Activated CD4-positive, alpha-beta T cell treated with anti-CD3 and anti-CD28 coated beads for 36 hours (primary cell): ENCODE data around the gene SLC6A6. TPM values are rescaled to one million over a fixed set of nuclear protein-coding genes. Genes with fewer than 3 reads are reported as not detected.

Experiments used
- ATAC-seq: fragments of 200-7000 bp; cut with Tn5 transposase; one replicate; pipeline ENCODE4 v1.10.0; 2021; ENCODE audit warnings: mild to moderate bottlenecking, moderate library complexity
- CTCF ChIA-PET: fragments of 350-600 bp; sonication (Branson Sonifier 250); formaldehyde crosslinking; loops from one replicate; lab custom pipeline; 2021; ENCODE audit warnings: antibody characterized with exemption; lab: Charles Lee
- POLR2A ChIA-PET: fragments of 350-600 bp; sonication (Branson Sonifier 250); formaldehyde crosslinking; loops from one replicate; lab custom pipeline; 2021; ENCODE audit warnings: antibody characterized with exemption, inconsistent platforms; lab: Charles Lee
- DNase-seq: peaks from one replicate; pipeline ENCODE4 v3.0.0-alpha.2; 2020
- H3K27ac Mint-ChIP-seq: one replicate; pipeline ENCODE4 v1.8.0; 2021; ENCODE audit warnings: mixed read lengths
- H3K27me3 Mint-ChIP-seq: one replicate; pipeline ENCODE4 v1.8.0; 2021; ENCODE audit warnings: mixed read lengths
- H3K36me3 Mint-ChIP-seq: one replicate; pipeline ENCODE4 v1.8.0; 2021; ENCODE audit warnings: low read depth, mixed read lengths
- H3K4me1 Mint-ChIP-seq: one replicate; pipeline ENCODE4 v1.8.0; 2021; ENCODE audit warnings: mixed read lengths
- H3K4me3 Mint-ChIP-seq: one replicate; pipeline ENCODE4 v1.8.0; 2021; ENCODE audit warnings: mild to moderate bottlenecking, moderate library complexity, mixed read lengths
- H3K9me3 Mint-ChIP-seq: one replicate; pipeline ENCODE4 v1.8.0; 2021; ENCODE audit warnings: low read depth, mixed read lengths
- intact Hi-C, 2 experiments: fragments of 100-400 bp; cut with DNase I in 1 of 2; cut with micrococcal nuclease in 1 of 2; formaldehyde crosslinking; loops; one replicate each; pipeline versions ENCODE4 v1.14.2 to v1.15.1; 2022 to 2024; cut with DNase I, micrococcal nuclease
- total RNA-seq, 2 experiments: library from RNA; stranded (reverse); gene quantifications; one replicate each; pipeline ENCODE4 v1.2.3, GENCODE V29; 2021

The SLC6A6 gene
- total RNA-seq, 2 experiments from 2014 or later = 51.7 to 54.2 TPM

DNA sequence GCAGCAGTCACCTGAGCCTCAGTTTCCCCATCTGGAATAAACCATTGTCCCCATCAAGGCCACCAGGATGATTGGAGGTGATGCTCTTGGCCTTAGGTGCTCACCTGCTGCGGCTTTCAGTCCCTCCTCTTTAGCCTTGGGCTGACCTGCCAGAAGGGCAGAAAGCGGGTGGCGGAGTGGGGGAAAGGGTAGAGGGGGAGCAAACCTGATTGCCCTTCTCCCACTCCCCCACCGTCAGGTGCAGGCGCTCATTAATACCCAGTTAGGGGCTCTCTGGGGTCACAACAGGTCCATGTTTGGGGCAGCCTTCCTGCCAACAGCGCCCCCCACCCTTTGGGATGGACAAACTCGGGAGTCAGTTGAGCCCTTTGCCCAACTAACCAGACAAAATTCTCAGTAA lies 87.2 kb downstream of the SLC6A6 start:
- CTCF ChIA-PET = no interaction called here
- ATAC-seq (no peak), DNase-seq (no peak)
- H3K4me3 Mint-ChIP-seq = no peak overlapping the region
- no peaks in the 10 kb centered on the region for H3K27me3 Mint-ChIP-seq
- H3K4me1 Mint-ChIP-seq = no peaks in the 10 kb centered on the region
- POLR2A ChIA-PET = no interaction called here
- H3K36me3 Mint-ChIP-seq = peaks cover 17% of the 10 kb centered on the region
- no peaks in the 10 kb centered on the region for H3K9me3 Mint-ChIP-seq
- no peak overlapping the region for H3K27ac Mint-ChIP-seq
- intact Hi-C loops = no loop called here

DNA sequence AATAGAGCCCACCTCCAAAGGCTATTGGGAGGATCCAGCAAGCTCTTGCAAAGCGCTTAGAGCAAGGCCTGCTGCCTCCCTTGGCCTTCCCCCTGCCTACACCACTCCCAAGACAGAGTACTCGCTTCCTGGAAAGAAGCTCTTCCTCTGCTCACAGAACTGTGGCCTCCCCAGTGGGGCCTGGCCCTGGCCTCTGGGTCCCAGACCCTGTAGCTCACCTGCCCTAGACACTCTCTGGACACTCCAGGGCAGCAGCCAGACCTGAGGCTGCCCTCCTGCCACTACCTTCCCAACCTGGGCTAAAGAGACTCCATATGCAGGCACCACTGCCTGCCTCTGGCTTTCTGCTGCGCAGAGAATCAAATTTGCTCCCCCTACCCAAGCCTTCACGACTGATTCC lies 87.8 kb downstream of the SLC6A6 start:
- Mint-ChIP-seq H3K4me3 (no peak overlapping the region), H3K27ac (no peak overlapping the region), H3K36me3 (peaks cover 13% of the 10 kb centered on the region), H3K27me3 (no peaks in the 10 kb centered on the region), H3K4me1 (no peaks in the 10 kb centered on the region), H3K9me3 (no peaks in the 10 kb centered on the region)
- ATAC-seq = no peak
- POLR2A ChIA-PET = no interaction called here
- intact Hi-C loops = no loop called here
- DNase-seq = no peak
- CTCF ChIA-PET = no interaction called here

DNA sequence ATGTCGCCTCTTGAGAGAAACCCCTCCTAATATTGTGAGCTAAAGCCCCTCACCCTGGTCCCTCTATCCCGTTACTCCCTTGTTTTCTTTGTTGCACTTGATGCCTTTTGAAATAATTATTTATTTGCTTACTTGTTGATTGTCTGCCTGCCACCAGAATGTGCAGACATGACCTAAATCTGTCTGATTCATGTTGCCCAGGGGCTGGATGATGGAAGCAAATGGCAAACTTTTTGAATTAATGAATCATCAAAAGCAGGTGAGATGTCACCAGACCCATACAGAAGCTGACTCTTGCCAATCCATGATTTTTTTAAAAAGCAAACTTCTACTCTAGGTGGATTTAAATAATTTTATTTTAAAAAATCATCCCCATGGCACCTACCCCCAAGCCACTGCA lies 88.4 kb downstream of the SLC6A6 start:
- no peak overlapping the region for H3K27ac Mint-ChIP-seq
- ChIA-PET CTCF (no interaction called here), POLR2A (no interaction called here)
- intact Hi-C loops = no loop called here
- DNase-seq (no peak), ATAC-seq (no peak)
- peaks cover 9% of the 10 kb centered on the region for H3K36me3 Mint-ChIP-seq
- H3K27me3 Mint-ChIP-seq = no peaks in the 10 kb centered on the region
- no peaks in the 10 kb centered on the region for H3K4me1 Mint-ChIP-seq
- no peaks in the 10 kb centered on the region for H3K9me3 Mint-ChIP-seq
- no peak overlapping the region for H3K4me3 Mint-ChIP-seq

DNA sequence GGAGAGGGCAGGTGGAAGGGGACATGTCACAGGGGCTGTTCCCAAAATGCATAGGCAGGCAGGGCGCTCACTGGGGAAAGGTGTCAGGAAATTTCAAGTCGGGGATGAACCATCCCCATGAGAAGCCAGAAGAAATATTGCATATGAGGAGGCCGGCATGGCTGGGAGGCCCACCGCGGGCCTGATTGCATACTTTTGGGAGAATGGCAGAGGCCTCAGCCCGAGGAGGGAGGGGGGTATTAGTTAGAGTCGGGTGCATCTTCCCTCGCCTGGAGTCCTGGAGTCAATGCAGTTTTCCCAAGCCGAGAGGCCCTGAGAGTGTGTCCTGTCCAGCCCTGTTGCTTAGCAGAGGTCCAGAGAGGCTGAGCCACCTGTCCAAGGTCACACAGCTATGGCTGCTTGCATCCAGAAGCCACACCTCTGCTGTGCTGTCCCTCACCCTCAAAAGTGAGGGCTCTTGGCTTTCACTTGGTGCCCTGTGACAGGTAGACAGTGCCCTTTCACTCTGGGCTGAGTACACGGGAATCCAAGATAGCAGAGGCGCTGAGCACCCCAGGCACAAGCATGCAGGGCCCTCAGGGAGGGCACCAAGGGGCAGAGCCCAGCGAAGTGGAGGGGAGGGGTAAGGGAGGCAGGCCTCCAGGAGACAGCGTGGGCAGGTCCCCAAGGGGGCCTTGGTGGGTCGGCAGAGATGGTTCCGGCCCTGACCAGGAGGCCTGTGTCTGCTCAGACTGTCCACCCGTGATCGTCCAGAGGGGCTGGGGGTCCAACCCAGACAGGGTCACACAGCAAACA lies 89.2 kb downstream of the SLC6A6 start:
- Mint-ChIP-seq H3K27me3 (no peaks in the 10 kb centered on the region), H3K9me3 (no peaks in the 10 kb centered on the region), H3K4me3 (no peak overlapping the region), H3K27ac (no peak overlapping the region), H3K4me1 (no peaks in the 10 kb centered on the region), H3K36me3 (peaks cover 9% of the 10 kb centered on the region)
- intact Hi-C loops = no loop called here
- POLR2A ChIA-PET = no interaction called here
- CTCF ChIA-PET = no interaction called here
- DNase-seq = no peak
- ATAC-seq = no peak

DNA sequence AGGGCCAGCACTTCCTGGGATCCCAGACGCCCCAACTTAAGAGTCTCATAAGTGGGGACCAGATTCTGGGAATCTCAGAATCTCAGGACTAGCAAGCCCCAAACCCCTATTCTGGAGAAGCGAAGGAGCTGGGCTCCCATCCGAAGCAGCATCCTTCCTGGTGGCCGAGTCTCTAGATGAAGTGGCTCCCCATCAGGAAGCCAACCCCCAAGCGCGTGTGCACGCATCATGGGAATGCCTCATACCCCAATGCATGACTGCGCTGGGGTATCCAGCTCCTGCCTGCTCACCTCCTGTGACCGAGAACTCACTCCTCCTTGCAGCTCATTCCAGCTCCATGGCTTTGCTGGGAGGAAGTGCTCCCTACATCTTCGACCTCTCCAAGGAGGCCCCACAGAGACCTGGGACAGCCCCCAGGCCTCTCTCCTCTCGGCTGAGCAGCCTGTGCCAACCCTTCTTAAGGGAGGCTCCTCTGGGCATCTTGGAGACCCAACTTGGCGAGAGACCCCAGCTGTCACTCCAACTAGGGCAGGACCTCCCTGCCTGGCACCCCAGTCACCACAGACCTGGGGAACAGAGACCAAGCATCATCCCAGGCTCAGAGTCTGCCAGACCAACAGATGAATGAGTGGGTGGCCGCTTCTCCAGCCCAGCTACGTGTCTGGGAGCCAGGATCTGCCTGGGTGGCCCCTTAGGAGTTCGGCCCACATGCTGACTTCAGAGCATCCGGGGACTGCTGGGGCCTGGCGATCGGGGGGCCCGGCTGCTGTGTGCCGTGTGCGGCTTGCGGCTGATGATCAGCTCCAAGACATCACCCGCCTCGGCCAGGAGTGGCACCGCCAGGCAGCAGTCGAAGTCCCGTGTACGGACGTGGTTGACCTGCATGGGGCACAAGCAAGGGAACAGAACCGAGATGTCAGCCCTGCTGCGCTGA lies 90.8 kb downstream of the SLC6A6 start:
- no peaks in the 10 kb centered on the region for H3K4me1 Mint-ChIP-seq
- intact Hi-C loops = no loop called here
- DNase-seq = no peak
- POLR2A ChIA-PET = no interaction called here
- H3K27me3 Mint-ChIP-seq = no peaks in the 10 kb centered on the region
- no peak overlapping the region for H3K4me3 Mint-ChIP-seq
- CTCF ChIA-PET = interaction anchor here (0.5 kb wide), 1 partner anchor 124 kb away, joined by 4 read pairs; no protein-coding TSS in a partner anchor
- H3K36me3 Mint-ChIP-seq = peaks cover 2% of the 10 kb centered on the region
- ATAC-seq = no peak
- H3K9me3 Mint-ChIP-seq = no peaks in the 10 kb centered on the region
- no peak overlapping the region for H3K27ac Mint-ChIP-seq

DNA sequence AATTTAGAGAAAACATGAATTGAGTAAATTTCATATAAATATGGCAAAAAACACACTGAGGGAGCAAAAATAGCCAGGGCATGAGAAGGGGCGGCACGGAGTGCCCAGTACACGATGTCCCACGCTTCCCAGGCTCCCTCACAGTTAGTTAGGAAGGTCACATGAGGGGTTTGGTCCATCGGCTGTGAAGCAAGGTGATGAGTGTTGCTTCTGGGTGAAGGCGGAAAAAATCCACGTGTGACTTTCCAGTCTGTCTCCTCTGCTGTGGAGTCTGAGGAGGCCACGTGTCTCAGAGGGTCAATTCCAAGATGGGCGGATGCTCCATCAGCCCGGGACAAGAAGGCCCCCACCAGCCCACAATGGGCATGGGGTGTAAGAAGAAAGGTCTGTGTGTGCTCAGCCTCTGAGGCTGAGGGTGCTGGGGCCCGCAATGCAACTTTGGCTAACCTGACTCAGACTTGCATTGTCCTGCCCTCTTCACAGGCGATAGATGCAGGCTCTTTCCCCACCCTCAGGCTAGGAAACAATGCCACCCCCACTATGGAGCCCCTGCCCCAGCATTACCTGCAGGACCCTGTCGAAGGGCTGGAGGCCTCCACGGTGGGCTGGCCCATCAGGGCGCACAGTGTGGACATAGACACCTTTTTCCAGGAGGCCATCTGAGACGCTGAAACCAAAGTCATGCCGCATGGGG lies 92.0 kb downstream of the SLC6A6 start:
- ATAC-seq (no peak), DNase-seq (no peak)
- Mint-ChIP-seq H3K9me3 (no peaks in the 10 kb centered on the region), H3K27ac (no peak overlapping the region), H3K36me3 (peaks cover 2% of the 10 kb centered on the region), H3K27me3 (peaks cover 2% of the 10 kb centered on the region), H3K4me1 (no peaks in the 10 kb centered on the region), H3K4me3 (no peak overlapping the region)
- ChIA-PET POLR2A (no interaction called here), CTCF (no interaction called here)
- intact Hi-C loops = no loop called here

DNA sequence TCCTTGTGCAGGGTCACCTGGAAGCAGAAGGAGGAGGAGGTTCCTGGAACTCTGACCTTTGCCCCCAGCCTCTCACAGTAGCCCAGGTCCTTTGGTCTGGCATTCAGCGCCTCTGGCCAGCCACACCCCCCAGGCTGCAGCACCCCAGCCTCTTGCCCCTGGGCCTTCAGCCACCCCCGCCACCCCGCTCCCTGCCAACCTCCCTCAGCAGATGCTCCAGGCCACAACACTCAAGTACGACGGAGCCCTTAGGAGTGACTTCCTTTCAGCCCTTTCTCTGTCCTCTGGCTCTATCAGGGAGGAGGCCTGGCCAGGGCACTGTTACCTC lies 92.5 kb downstream of the SLC6A6 start:
- no peak for ATAC-seq
- CTCF ChIA-PET = no interaction called here
- H3K36me3 Mint-ChIP-seq = peaks cover 1% of the 10 kb centered on the region

DNA sequence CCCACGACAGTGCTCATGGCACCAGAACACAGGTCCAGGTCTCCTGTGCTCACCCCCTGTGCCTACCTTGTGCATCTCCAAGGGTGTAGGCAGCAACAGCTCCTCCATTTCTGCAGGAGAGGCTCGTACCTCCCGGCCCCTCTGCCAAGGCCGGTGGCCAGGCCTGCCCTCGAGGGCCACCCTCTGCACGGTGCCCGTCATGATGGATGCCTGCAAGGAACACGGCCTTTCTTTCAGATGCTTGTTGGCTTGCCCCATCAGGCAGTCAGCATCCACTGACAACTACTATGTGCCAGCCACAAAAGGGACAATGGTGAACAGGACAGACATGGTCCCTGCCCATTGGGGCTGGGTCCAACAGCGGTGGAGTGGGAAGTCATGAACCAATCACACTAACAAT lies 93.9 kb downstream of the SLC6A6 start:
- ATAC-seq (no peak), DNase-seq (no peak)
- Mint-ChIP-seq H3K9me3 (peaks cover 2% of the 10 kb centered on the region), H3K4me3 (no peak overlapping the region), H3K27ac (no peak overlapping the region), H3K4me1 (no peaks in the 10 kb centered on the region), H3K36me3 (no peaks in the 10 kb centered on the region), H3K27me3 (peaks cover 5% of the 10 kb centered on the region)
- POLR2A ChIA-PET = no interaction called here
- CTCF ChIA-PET = no interaction called here
- intact Hi-C loops = no loop called here

More for the DNA sequence above, 92.5 kb downstream of the SLC6A6 start:
- DNase-seq = no peak
- H3K4me1 Mint-ChIP-seq = no peaks in the 10 kb centered on the region
- intact Hi-C loops = no loop called here
- H3K4me3 Mint-ChIP-seq = no peak overlapping the region
- no peak overlapping the region for H3K27ac Mint-ChIP-seq
- POLR2A ChIA-PET = no interaction called here
- H3K9me3 Mint-ChIP-seq = peaks cover under 1% of the 10 kb centered on the region
- H3K27me3 Mint-ChIP-seq = peaks cover 2% of the 10 kb centered on the region

DNA sequence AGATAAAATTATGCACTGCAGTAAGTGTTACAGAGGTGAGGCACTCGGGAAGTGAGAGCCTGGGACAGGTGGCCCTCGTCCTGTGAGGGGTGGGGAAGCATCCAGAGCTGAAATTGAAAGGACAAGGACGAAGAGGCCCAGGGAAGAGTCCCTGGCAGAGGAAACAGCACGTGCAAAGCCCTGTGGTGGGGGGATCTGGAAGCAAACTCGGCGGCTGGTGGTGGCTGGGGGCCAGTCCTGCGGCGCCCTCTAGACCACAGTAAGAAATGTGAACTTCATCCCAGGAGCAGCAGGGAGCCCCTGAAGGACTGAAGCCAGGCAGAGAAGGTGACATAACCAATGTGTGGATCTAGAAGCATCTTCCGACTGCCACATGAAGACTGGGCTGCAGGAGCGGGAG lies 94.9 kb downstream of the SLC6A6 start:
- Mint-ChIP-seq H3K4me3 (no peak overlapping the region), H3K9me3 (peaks cover 2% of the 10 kb centered on the region), H3K36me3 (no peaks in the 10 kb centered on the region), H3K27ac (no peak overlapping the region), H3K27me3 (peaks cover 5% of the 10 kb centered on the region), H3K4me1 (no peaks in the 10 kb centered on the region)
- ATAC-seq (no peak), DNase-seq (no peak)
- intact Hi-C loops = no loop called here
- POLR2A ChIA-PET = no interaction called here
- CTCF ChIA-PET = interaction anchor here (2.0 kb wide), 1 partner anchor 11 kb away, joined by 6 read pairs; no protein-coding TSS in a partner anchor

DNA sequence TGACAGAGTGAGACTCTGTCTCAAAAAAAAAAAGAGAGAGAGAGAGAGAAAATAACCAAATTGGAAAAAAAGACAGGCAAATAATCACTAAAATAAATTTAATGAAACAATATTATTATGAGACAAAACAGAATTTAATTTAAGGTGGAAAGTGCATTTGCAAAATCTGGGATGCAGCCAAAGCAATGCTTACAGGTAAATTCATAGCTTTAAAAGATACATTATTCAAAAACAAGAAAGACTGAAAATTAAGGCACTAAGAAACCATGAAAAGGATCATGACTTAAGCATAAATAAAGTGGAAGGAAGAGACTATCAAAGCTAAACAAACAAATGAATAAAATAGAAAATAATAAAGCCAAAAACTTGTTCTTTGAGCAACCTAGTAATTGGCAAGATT lies 100.1 kb downstream of the SLC6A6 start:
- Mint-ChIP-seq H3K27ac (no peak overlapping the region), H3K9me3 (peaks cover 10% of the 10 kb centered on the region), H3K4me1 (no peaks in the 10 kb centered on the region), H3K36me3 (no peaks in the 10 kb centered on the region), H3K4me3 (no peak overlapping the region), H3K27me3 (peaks cover 9% of the 10 kb centered on the region)
- CTCF ChIA-PET = interaction anchor here (0.5 to 1.0 kb wide), 2 partner anchors 301 to 587 kb away, joined by 3 read pairs; no protein-coding TSS in a partner anchor
- ATAC-seq (no peak), DNase-seq (no peak)
- POLR2A ChIA-PET = no interaction called here
- intact Hi-C loops = no loop called here

DNA sequence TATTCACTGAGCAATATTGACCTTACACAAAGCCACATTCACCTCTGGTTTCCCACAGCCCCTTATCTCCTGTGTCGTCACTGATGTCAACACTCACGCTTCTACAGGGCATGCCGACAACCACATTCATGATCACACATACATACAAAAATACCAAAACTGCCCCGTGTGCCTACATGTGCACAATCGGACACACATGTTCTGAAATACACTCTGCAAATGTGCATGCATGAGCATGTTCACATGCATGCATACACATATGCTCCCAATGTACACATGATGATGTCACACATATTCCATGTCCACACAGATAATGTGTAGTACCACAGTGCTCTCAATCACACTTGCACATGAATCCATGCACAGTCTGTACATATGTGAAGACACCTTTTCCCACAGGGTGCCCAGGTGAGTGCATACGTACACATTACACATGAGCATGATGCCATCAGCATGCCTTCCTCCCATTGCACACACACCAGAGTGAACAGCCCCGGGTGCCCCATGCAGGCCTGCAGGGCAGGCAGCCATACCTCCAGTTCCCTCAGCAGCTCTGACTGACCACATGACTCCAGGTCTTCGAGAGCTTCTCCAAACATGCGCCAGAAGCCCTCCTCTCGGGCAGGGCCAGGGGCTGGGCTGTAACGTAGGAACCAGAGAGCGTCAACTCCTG lies 100.8 kb downstream of the SLC6A6 start:
- intact Hi-C loops = no loop called here
- no peak overlapping the region for H3K4me3 Mint-ChIP-seq
- no peak overlapping the region for H3K27ac Mint-ChIP-seq
- no peaks in the 10 kb centered on the region for H3K4me1 Mint-ChIP-seq
- H3K27me3 Mint-ChIP-seq = peaks cover 9% of the 10 kb centered on the region
- DNase-seq (no peak), ATAC-seq (no peak)
- H3K9me3 Mint-ChIP-seq = peaks cover 10% of the 10 kb centered on the region
- no peaks in the 10 kb centered on the region for H3K36me3 Mint-ChIP-seq
- POLR2A ChIA-PET = no interaction called here
- CTCF ChIA-PET = interaction anchor here (0.5 to 1.0 kb wide), 2 partner anchors 302 to 588 kb away, joined by 3 read pairs; no protein-coding TSS in a partner anchor
